Measurements from ENCODE around the gene FNIP2.

GRCh38 chr4:158948071-158948470 lies 179.2 kb downstream of the FNIP2 start:
- TF ChIP-seq, protein P1, sequence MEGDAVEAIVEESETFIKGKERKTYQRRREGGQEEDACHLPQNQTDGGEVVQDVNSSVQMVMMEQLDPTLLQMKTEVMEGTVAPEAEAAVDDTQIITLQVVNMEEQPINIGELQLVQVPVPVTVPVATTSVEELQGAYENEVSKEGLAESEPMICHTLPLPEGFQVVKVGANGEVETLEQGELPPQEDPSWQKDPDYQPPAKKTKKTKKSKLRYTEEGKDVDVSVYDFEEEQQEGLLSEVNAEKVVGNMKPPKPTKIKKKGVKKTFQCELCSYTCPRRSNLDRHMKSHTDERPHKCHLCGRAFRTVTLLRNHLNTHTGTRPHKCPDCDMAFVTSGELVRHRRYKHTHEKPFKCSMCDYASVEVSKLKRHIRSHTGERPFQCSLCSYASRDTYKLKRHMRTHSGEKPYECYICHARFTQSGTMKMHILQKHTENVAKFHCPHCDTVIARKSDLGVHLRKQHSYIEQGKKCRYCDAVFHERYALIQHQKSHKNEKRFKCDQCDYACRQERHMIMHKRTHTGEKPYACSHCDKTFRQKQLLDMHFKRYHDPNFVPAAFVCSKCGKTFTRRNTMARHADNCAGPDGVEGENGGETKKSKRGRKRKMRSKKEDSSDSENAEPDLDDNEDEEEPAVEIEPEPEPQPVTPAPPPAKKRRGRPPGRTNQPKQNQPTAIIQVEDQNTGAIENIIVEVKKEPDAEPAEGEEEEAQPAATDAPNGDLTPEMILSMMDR (conservative IDR thresholded peaks at IDR 0.05; ENCODE audit: low read depth, low read length): no peak
- TF ChIP-seq EZH2 (IDR thresholded peaks at IDR 0.05; ENCODE audit: borderline replicate concordance, low read depth, low read length, poor library complexity, severe bottlenecking): no peak

Data from A673 (cell line).